Measurements from ENCODE around the gene IFRD2.

Gene IFRD2

GRCh38 chr3:50292159-50293078 is at the start of gene IFRD2:
Gene IFRD2 (minus strand): TSS chr3:50292429. CDS start chr3:50292274, 155 bp downstream.
- FAIRE-seq = peak; percentile 79

GRCh38 chr3:50341537-50341936 is 49.3 kb upstream of the IFRD2 start:
- FAIRE-seq = no peak

- no peak for FAIRE-seq
These were observed 48.5 kb upstream of the IFRD2 start, which contains the start of gene RASSF1 for GRCh38 chr3:50340448-50341329. Gene RASSF1 (minus strand): TSS chr3:50340836. CDS start chr3:50340805, 31 bp downstream.

GRCh38 chr3:50340147-50340447 is 47.9 kb upstream of the IFRD2 start:
- no peak for FAIRE-seq

- FAIRE-seq = no peak
These were observed 47.4 kb upstream of the IFRD2 start for GRCh38 chr3:50339485-50340146.

- no peak for FAIRE-seq
These were observed 46.7 kb upstream of the IFRD2 start for GRCh38 chr3:50338965-50339364.

- FAIRE-seq = no peak
These were observed 45.1 kb upstream of the IFRD2 start for GRCh38 chr3:50337175-50337861.

GRCh38 chr3:50336452-50337174 is 44.4 kb upstream of the IFRD2 start:
- no peak for FAIRE-seq

- no peak for FAIRE-seq
These were observed 42.3 kb upstream of the IFRD2 start for GRCh38 chr3:50334339-50335075.

GRCh38 chr3:50333744-50334328 is 41.6 kb upstream of the IFRD2 start:
- no peak for FAIRE-seq

- FAIRE-seq = no peak
These were observed 39.2 kb upstream of the IFRD2 start for GRCh38 chr3:50331364-50331907.

- no peak for FAIRE-seq
These were observed 38.1 kb upstream of the IFRD2 start for GRCh38 chr3:50330330-50330729.

GRCh38 chr3:50327943-50328691 is 35.9 kb upstream of the IFRD2 start, which contains the start of gene TUSC2:
Gene TUSC2 (minus strand): TSS chr3:50328223. CDS start chr3:50328099, 124 bp downstream.
- FAIRE-seq = no peak

- no peak for FAIRE-seq
These were observed 34.9 kb upstream of the IFRD2 start for GRCh38 chr3:50327129-50327528.

GRCh38 chr3:50326182-50326541 is 33.9 kb upstream of the IFRD2 start:
- FAIRE-seq = no peak

- no peak for FAIRE-seq
These were observed 33.4 kb upstream of the IFRD2 start for GRCh38 chr3:50325497-50326181.

- FAIRE-seq = no peak
These were observed 32.9 kb upstream of the IFRD2 start for GRCh38 chr3:50325113-50325480.

GRCh38 chr3:50324351-50325112 is 32.3 kb upstream of the IFRD2 start:
- no peak for FAIRE-seq

Data from colon (tissue), 2 donors.